Activated naive CD4-positive, alpha-beta T cell treated with anti-CD3 and anti-CD28 coated beads, Interleukin-2, amount 50 U/mL, for 16 hours (primary cell): ENCODE data around the gene TIMP2.
"Not testable (repeated sequence)": the region's sequence is repeated elsewhere in the genome, so short reads cannot be mapped to it uniquely, and the experiment has no call there.

Source experiments
- DNase-seq: peaks from one replicate; pipeline ENCODE4 v3.0.0-alpha.2; 2020

TIMP2 gene

GRCh38 chr17:78954684-78955083, 29.5 kb upstream of the TIMP2 start:
- DNase-seq, result no peak

GRCh38 chr17:78953356-78954350, 28.5 kb upstream of the TIMP2 start:
- DNase-seq, result no peak

- DNase-seq, result no peak
Observed at GRCh38 chr17:78952706-78953105, 27.5 kb upstream of the TIMP2 start.

- DNase-seq, result no peak
Observed at GRCh38 chr17:78951967-78952551, 26.9 kb upstream of the TIMP2 start.

- no peak for DNase-seq
Observed at GRCh38 chr17:78950870-78951269, 25.7 kb upstream of the TIMP2 start.

GRCh38 chr17:78947235-78948149, 22.3 kb upstream of the TIMP2 start:
- DNase-seq, result no peak

GRCh38 chr17:78946631-78947030, 21.4 kb upstream of the TIMP2 start:
- DNase-seq, result no peak

GRCh38 chr17:78946131-78946530, 20.9 kb upstream of the TIMP2 start:
- DNase-seq, result no peak

GRCh38 chr17:78945455-78945854, 20.3 kb upstream of the TIMP2 start:
- not testable (repeated sequence) for DNase-seq

- no peak for DNase-seq
Observed at GRCh38 chr17:78944956-78945355, 19.8 kb upstream of the TIMP2 start.

GRCh38 chr17:78944026-78944425, 18.8 kb upstream of the TIMP2 start:
- DNase-seq, result no peak

- DNase-seq, result no peak
Observed at GRCh38 chr17:78940708-78941107, 15.5 kb upstream of the TIMP2 start.

- no peak for DNase-seq
Observed at GRCh38 chr17:78940258-78940657, 15.1 kb upstream of the TIMP2 start.

- DNase-seq, result no peak
Observed at GRCh38 chr17:78939615-78940014, 14.4 kb upstream of the TIMP2 start.

GRCh38 chr17:78937561-78937960, 12.4 kb upstream of the TIMP2 start:
- DNase-seq, result no peak

GRCh38 chr17:78935419-78936323, 10.5 kb upstream of the TIMP2 start:
- DNase-seq, result no peak

- DNase-seq, result no peak
Observed at GRCh38 chr17:78934681-78935418, 9.7 kb upstream of the TIMP2 start.

GRCh38 chr17:78933959-78934568, 8.9 kb upstream of the TIMP2 start:
- DNase-seq, result no peak

GRCh38 chr17:78933025-78933958, 8.1 kb upstream of the TIMP2 start:
- DNase-seq, result no peak
